Rectal smooth muscle tissue (tissue), 1 donor: ENCODE results near the gene CCNB2.
"Not testable (repeated sequence)": the region's sequence is repeated elsewhere in the genome, so short reads cannot be mapped to it uniquely, and the experiment has no call there.

Experiments used
- H3K27ac ChIP-seq: one replicate; pipeline ENCODE4 v1.7.0; 2013; ENCODE audit warnings: low read depth, low read length, inconsistent platforms
- H3K27me3 ChIP-seq: one replicate; pipeline ENCODE4 v1.7.0; 2013; ENCODE audit warnings: low read length; ENCODE audit not compliant: control insufficient read depth, insufficient read depth
- H3K36me3 ChIP-seq: one replicate; pipeline ENCODE4 v1.7.0; 2013; ENCODE audit warnings: low read length; ENCODE audit not compliant: control insufficient read depth, insufficient read depth
- H3K4me1 ChIP-seq: one replicate; pipeline ENCODE4 v1.7.0; 2013; ENCODE audit warnings: low read length; ENCODE audit not compliant: control insufficient read depth, insufficient read depth
- H3K4me3 ChIP-seq: one replicate; pipeline ENCODE4 v1.7.0; 2013; ENCODE audit warnings: low read length
- H3K9ac ChIP-seq: one replicate; pipeline ENCODE4 v1.7.0; 2013; ENCODE audit warnings: low read length

CCNB2 gene

DNA sequence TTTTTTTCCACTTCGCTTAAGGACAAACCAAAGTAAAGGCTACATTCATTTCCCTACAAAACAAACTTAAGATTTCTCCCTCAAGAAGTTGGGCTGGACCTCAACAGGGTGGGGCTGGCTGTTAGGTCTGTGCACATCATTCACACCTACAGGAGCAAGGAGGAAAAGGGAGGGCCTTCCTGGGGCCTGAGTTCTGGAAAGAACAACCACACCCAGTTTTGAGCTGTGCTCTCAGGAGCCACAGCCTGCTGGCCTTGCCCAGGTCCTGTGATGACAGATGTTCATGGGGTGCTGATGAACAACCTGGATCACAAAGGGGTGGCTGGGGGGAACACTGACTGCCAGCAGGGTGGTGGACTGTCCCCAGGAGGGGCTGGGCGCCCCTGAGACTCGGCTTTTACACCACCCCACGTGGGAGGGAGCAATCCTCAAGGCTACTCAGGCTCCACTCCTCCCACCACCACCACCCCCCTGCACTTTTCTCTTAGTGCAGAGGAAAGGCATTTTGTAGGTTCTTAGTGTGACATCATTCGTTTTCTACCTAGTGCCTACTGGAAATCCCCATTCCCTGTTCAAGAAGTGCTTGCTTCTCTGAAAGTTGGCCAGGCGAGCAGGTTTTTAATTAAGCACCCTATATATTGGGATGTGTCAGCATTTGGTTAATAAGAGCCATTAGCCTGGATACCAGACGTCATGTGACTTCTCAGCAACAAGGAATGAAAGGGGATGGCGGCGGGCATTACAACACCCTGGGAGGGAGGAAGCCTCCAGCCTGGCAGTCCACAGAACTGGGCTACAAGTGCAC lies 35.7 kb downstream of the CCNB2 start:
- no peaks in the 10 kb centered on the region for H3K27me3 ChIP-seq
- no peak overlapping the region for H3K4me3 ChIP-seq
- no peaks in the 10 kb centered on the region for H3K4me1 ChIP-seq
- no peak overlapping the region for H3K9ac ChIP-seq
- H3K36me3 ChIP-seq: peaks cover 24% of the 10 kb centered on the region
- H3K27ac ChIP-seq: no peak overlapping the region

GRCh38 chr15:59143281-59143680 lies 38.3 kb downstream of the CCNB2 start:
- H3K9ac ChIP-seq: no peak overlapping the region
- H3K4me3 ChIP-seq: no peak overlapping the region
- no peaks in the 10 kb centered on the region for H3K4me1 ChIP-seq
- peaks cover 16% of the 10 kb centered on the region for H3K36me3 ChIP-seq
- H3K27me3 ChIP-seq: no peaks in the 10 kb centered on the region
- no peak overlapping the region for H3K27ac ChIP-seq

- not testable (repeated sequence) for H3K27me3 ChIP-seq, H3K27ac ChIP-seq, H3K9ac ChIP-seq, H3K4me1 ChIP-seq, H3K4me3 ChIP-seq
- H3K36me3 ChIP-seq: peaks cover 16% of the 10 kb centered on the region
These were observed 39.6 kb downstream of the CCNB2 start for GRCh38 chr15:59144594-59144993.

DNA sequence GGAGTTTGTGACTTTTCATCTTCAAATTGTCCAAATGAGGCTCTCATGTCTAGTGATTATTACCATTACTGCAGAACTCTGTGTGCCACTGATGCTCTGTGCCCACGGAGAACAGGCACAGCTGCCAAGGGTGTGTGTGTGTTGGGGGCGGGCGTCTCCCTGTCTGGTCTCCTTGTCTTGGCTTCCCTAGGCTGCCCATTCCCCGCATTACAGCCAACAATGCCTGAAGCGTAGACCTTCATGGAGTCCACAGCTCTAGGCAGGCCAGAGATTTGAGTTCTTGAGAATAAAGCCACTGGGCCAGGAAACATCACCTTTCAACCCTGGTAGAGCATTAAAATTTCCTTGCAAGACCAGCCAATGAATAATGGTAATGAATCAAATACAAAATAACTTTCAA lies 42.7 kb downstream of the CCNB2 start:
- no peaks in the 10 kb centered on the region for H3K27me3 ChIP-seq
- no peak overlapping the region for H3K9ac ChIP-seq
- no peak overlapping the region for H3K4me3 ChIP-seq
- H3K27ac ChIP-seq: no peak overlapping the region
- H3K4me1 ChIP-seq: no peaks in the 10 kb centered on the region
- H3K36me3 ChIP-seq: peaks cover 17% of the 10 kb centered on the region

GRCh38 chr15:59148153-59148833 lies 43.3 kb downstream of the CCNB2 start:
- Histone ChIP-seq H3K9ac (no peak overlapping the region), H3K27ac (no peak overlapping the region), H3K36me3 (peaks cover 16% of the 10 kb centered on the region), H3K4me1 (no peaks in the 10 kb centered on the region), H3K4me3 (no peak overlapping the region), H3K27me3 (no peaks in the 10 kb centered on the region)

DNA sequence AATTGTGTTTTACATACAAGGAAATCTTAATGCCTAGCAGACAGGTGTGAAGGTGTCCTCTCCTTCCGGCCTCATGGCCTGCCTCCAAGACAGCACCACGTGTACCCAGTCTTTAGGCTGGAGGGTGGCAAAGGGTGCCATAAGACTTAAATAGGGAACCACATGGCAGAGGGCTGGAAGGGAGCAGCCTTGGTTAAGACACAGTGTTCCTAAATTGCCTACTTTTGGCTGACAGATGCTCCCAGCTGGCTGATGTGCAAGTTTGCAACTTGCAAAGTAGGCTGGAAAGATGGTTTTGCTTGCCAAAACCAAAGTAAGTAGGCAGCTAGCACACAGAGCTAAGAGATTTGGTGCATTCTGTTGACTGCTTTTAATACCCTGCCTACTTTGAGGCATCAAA lies 45.2 kb downstream of the CCNB2 start:
- H3K27me3 ChIP-seq: no peaks in the 10 kb centered on the region
- H3K4me1 ChIP-seq: no peaks in the 10 kb centered on the region
- peaks cover 16% of the 10 kb centered on the region for H3K36me3 ChIP-seq
- no peak overlapping the region for H3K27ac ChIP-seq
- H3K9ac ChIP-seq: no peak overlapping the region
- H3K4me3 ChIP-seq: no peak overlapping the region

DNA sequence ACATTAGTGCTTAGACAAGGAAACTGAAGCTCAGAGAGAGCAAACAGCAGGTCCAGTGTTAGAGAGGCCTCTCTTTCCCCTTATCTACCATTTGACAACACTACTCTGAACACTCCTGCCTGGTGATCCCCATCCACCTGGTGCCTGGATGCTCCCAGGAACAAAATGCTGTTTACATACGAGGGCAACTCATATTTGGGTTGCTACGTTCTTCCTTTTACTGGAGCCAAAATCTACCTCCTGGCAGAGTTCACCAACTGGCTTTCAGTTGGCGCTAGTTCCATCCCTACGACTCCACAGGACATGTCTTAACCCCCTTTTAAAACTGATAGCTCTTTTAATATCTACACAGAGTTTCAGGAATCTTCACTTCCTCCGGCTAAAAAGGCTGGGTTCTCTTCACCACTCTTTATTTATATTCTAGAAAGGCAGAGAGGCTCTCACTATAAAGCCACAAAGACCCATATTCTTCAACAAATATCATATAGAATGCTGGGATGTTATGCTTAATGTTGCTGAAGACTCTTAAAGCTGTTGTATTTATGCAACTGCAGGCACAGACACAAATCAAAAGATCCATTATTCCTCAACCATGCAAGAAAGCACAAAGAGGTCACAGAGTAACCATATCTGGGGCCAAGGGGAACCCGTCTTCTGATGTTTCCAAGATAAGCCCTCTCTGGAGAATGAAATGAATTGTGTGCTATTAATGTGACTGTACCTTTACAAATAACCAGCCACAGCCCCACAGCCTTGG lies 47.9 kb downstream of the CCNB2 start:
- Histone ChIP-seq H3K9ac (no peak overlapping the region), H3K27me3 (no peaks in the 10 kb centered on the region), H3K27ac (no peak overlapping the region)

GRCh38 chr15:59153466-59153865 lies 48.5 kb downstream of the CCNB2 start:
- H3K27me3 ChIP-seq: no peaks in the 10 kb centered on the region
- no peak overlapping the region for H3K9ac ChIP-seq
- H3K27ac ChIP-seq: no peak overlapping the region
- H3K4me3 ChIP-seq: no peak overlapping the region
- H3K4me1 ChIP-seq: no peaks in the 10 kb centered on the region
- peaks cover 18% of the 10 kb centered on the region for H3K36me3 ChIP-seq

More for the DNA sequence above, 47.9 kb downstream of the CCNB2 start:
- Histone ChIP-seq H3K36me3 (peaks cover 14% of the 10 kb centered on the region), H3K4me3 (no peak overlapping the region), H3K4me1 (no peaks in the 10 kb centered on the region)

- H3K27ac ChIP-seq: no peak overlapping the region
- no peaks in the 10 kb centered on the region for H3K4me1 ChIP-seq
- H3K36me3 ChIP-seq: peaks cover 23% of the 10 kb centered on the region
- H3K27me3 ChIP-seq: no peaks in the 10 kb centered on the region
- H3K9ac ChIP-seq: no peak overlapping the region
- no peak overlapping the region for H3K4me3 ChIP-seq
These were observed 49.3 kb downstream of the CCNB2 start for GRCh38 chr15:59154243-59154642.

DNA sequence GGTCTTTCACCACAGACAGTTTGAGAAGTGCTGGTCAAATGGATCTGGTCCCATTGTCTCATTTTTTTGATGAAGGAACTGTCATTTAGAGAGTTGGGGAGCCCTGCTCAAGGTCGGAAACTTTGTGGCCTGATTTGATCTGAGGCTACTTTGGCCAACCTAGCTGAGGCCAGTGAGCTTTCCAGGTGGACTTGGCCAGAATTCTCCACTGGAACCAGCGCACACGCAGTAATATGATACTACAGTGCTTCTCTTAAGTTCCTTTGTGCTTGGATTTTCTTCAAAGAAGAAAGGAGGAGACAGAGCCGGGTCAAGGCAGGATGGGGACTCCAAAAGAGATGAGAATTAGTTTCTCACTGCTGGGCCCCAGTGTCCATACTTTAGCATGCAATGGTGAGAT lies 50.5 kb downstream of the CCNB2 start:
- H3K27ac ChIP-seq: no peak overlapping the region
- peaks cover 19% of the 10 kb centered on the region for H3K36me3 ChIP-seq

GRCh38 chr15:59157396-59157795 lies 52.5 kb downstream of the CCNB2 start:
- Histone ChIP-seq H3K27ac (no peak overlapping the region), H3K4me3 (no peak overlapping the region), H3K36me3 (peaks cover 18% of the 10 kb centered on the region), H3K9ac (no peak overlapping the region), H3K27me3 (no peaks in the 10 kb centered on the region), H3K4me1 (no peaks in the 10 kb centered on the region)

More for the DNA sequence above, 50.5 kb downstream of the CCNB2 start:
- no peak overlapping the region for H3K9ac ChIP-seq
- no peaks in the 10 kb centered on the region for H3K27me3 ChIP-seq
- no peaks in the 10 kb centered on the region for H3K4me1 ChIP-seq
- H3K4me3 ChIP-seq: no peak overlapping the region

GRCh38 chr15:59157840-59158700 lies 53.1 kb downstream of the CCNB2 start:
- Histone ChIP-seq H3K27ac (no peak overlapping the region), H3K4me3 (no peak overlapping the region), H3K4me1 (no peaks in the 10 kb centered on the region), H3K27me3 (no peaks in the 10 kb centered on the region), H3K9ac (no peak overlapping the region), H3K36me3 (peaks cover 18% of the 10 kb centered on the region)
